ENCODE data around the gene SORCS1.

The SORCS1 gene

GRCh38 chr10:106567629-106568028, 596.9 kb downstream of the SORCS1 start:
- DNase-seq: no peak

- DNase-seq: no peak
Measured at GRCh38 chr10:106566873-106567272, 597.6 kb downstream of the SORCS1 start.

GRCh38 chr10:106565546-106565945, 599.0 kb downstream of the SORCS1 start:
- no peak for DNase-seq

GRCh38 chr10:106563384-106563783, 601.1 kb downstream of the SORCS1 start:
- no peak for DNase-seq

GRCh38 chr10:106560925-106561640, 603.4 kb downstream of the SORCS1 start:
- no peak for DNase-seq

- no peak for DNase-seq
Measured at GRCh38 chr10:106559442-106559841, 605.1 kb downstream of the SORCS1 start.

GRCh38 chr10:106557951-106558733, 606.4 kb downstream of the SORCS1 start:
- no peak for DNase-seq

GRCh38 chr10:106557053-106557452, 607.5 kb downstream of the SORCS1 start:
- no peak for DNase-seq

GRCh38 chr10:106555599-106555998, 608.9 kb downstream of the SORCS1 start:
- no peak for DNase-seq

GRCh38 chr10:106551501-106552062, 612.9 kb downstream of the SORCS1 start:
- DNase-seq: no peak

- DNase-seq: no peak
Measured at GRCh38 chr10:106548832-106549231, 615.7 kb downstream of the SORCS1 start.

- no peak for DNase-seq
Measured at GRCh38 chr10:106547047-106547635, 617.4 kb downstream of the SORCS1 start.

GRCh38 chr10:106542461-106542860, 622.0 kb downstream of the SORCS1 start:
- no peak for DNase-seq

- no peak for DNase-seq
Measured at GRCh38 chr10:106540645-106541044, 623.9 kb downstream of the SORCS1 start.

GRCh38 chr10:106537866-106538265, 626.6 kb downstream of the SORCS1 start:
- DNase-seq: no peak

GRCh38 chr10:106535304-106535953, 629.1 kb downstream of the SORCS1 start:
- DNase-seq: no peak

- DNase-seq: no peak
Measured at GRCh38 chr10:106534441-106534840, 630.1 kb downstream of the SORCS1 start.

- no peak for DNase-seq
Measured at GRCh38 chr10:106528702-106529101, 635.8 kb downstream of the SORCS1 start.

GRCh38 chr10:106525835-106526234, 638.7 kb downstream of the SORCS1 start:
- DNase-seq: no peak

Data from activated CD4-positive, alpha-beta T cell treated with anti-CD3 and anti-CD28 coated beads for 4 hours (primary cell).